GM12864 (cell line): ENCODE results near the gene WDR48.

Source experiments
- DNase-seq: peaks from one replicate; pipeline ENCODE4 v3.0.0-alpha.2; 2011; ENCODE audit warnings: low read depth
- H3K4me3 ChIP-seq: 2 replicates; pipeline ENCODE4 v1.5.1; 2011; ENCODE audit warnings: mild to moderate bottlenecking, low read depth, low read length, control low read depth
- TF ChIP-seq, protein P1 (sequence below): IDR thresholded peaks from 2 replicates; pipeline ENCODE4 v1.5.1; 2011; ENCODE audit warnings: low read depth, mild to moderate bottlenecking, moderate library complexity, low read length, control low read depth, inconsistent platforms; ENCODE audit errors: missing control alignments

WDR48 gene

DNA sequence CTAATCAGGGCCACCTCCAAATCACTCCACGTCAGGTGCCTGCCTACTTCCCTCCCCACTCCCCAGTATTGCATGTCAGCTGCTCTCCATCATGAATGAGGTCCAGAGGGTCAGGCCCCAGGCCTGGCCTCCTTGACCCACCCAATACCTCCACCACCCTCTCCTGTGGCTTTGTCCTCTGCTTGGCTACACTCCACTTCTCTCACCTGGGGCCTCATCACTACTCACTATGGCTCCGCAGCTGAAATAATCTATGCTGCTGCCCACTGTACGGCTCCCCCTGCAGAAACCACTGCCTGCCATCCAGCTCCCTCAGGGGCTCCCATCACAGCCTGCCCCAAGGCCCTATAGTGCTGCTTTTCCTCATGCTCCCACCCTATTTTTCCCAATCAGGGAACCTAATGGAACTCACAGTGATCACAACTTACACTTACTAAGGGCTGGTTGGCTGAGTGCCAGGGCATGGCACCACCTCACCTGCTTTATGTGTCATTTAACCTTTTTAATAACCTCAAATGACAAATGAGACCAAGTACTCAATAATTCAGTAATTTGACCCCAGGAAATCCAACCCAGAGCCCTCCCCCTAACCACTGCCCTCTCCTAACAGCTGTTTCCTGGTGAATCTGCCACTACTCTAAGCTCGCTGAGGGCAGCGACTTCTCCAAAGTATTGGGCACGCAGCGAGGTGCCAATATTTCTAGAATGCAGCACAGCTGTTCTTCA lies 53.3 kb downstream of the WDR48 start:
- DNase-seq: no peak

DNA sequence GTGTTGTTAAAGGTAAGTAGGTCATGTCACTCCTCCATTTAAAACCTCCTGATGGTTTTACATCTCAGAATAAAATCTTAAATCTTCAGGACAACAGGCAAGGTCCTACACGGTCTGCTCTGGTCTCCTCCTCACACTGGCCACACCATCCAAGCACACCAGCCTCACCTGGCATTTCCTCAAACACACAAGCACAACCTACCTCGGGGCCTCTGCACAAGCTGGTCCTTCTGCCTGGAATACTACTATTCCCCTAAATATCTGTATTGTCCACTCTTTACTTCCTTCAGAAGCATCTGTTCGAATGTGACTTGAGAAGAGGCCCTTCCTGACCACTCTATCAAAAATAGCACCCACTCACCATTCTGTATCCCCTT lies 53.9 kb downstream of the WDR48 start:
- TF ChIP-seq, protein P1, sequence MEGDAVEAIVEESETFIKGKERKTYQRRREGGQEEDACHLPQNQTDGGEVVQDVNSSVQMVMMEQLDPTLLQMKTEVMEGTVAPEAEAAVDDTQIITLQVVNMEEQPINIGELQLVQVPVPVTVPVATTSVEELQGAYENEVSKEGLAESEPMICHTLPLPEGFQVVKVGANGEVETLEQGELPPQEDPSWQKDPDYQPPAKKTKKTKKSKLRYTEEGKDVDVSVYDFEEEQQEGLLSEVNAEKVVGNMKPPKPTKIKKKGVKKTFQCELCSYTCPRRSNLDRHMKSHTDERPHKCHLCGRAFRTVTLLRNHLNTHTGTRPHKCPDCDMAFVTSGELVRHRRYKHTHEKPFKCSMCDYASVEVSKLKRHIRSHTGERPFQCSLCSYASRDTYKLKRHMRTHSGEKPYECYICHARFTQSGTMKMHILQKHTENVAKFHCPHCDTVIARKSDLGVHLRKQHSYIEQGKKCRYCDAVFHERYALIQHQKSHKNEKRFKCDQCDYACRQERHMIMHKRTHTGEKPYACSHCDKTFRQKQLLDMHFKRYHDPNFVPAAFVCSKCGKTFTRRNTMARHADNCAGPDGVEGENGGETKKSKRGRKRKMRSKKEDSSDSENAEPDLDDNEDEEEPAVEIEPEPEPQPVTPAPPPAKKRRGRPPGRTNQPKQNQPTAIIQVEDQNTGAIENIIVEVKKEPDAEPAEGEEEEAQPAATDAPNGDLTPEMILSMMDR: no peak
- no peak for DNase-seq
- H3K4me3 ChIP-seq: no peak overlapping the region

More for the DNA sequence above, 53.3 kb downstream of the WDR48 start:
- H3K4me3 ChIP-seq: no peak overlapping the region
- TF ChIP-seq, protein P1: no peak

DNA sequence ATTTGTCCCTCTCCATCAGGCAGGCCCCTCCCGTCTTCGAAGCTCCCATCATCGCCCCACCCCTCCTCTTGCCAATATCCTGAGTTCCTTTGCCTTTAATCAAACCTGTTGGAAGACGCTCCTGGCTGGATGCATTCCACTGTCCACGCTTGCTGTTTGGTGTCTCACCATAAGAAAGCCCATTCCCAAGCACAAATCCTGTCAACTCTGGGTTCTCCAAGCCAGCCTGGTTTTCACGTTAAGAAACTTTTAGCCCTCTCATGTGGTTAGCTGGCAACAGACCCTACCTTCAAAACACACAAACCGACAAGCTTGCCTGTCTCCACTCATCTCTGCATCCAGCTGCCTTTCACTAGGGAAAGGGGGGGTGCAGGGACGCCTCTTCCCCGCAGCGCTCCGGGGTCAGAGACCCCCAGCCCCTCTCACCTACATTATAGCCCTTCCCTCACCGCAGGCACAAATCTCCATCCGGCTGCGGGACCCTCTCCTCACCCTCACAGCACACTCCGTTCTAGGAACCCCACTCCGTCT lies 54.5 kb downstream of the WDR48 start:
- TF ChIP-seq, protein P1: no peak
- DNase-seq: no peak
- peak overlapping the region; percentile 88 for H3K4me3 ChIP-seq

DNA sequence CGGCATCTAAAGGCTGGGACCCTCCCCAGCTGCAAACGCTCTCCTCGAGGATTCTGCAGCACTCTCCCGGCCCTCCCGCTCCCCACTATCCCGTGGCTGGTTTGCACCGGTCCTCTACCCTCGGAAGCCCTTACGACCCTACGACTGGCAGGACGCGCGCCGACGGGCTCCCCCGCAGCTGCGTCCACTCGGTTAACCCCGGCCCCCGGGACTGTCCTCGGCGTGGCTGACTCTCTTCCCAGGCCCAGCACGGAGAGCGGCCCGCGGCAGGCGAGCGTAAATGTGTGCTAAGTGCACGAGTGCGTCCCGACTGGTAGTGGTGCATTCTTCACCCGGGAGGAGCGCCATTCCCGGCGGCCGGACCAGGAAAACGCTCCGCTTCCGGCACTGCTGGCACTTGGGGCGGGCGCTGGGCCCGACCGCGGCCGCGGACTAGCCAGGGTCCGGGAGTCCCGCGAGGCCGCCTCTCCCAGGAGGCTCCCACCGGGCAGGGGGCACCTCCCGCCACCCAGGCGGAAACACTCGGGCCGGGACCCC lies 55.1 kb downstream of the WDR48 start:
- peak overlapping the region; percentile 88 for H3K4me3 ChIP-seq
- TF ChIP-seq, protein P1: no peak

DNA sequence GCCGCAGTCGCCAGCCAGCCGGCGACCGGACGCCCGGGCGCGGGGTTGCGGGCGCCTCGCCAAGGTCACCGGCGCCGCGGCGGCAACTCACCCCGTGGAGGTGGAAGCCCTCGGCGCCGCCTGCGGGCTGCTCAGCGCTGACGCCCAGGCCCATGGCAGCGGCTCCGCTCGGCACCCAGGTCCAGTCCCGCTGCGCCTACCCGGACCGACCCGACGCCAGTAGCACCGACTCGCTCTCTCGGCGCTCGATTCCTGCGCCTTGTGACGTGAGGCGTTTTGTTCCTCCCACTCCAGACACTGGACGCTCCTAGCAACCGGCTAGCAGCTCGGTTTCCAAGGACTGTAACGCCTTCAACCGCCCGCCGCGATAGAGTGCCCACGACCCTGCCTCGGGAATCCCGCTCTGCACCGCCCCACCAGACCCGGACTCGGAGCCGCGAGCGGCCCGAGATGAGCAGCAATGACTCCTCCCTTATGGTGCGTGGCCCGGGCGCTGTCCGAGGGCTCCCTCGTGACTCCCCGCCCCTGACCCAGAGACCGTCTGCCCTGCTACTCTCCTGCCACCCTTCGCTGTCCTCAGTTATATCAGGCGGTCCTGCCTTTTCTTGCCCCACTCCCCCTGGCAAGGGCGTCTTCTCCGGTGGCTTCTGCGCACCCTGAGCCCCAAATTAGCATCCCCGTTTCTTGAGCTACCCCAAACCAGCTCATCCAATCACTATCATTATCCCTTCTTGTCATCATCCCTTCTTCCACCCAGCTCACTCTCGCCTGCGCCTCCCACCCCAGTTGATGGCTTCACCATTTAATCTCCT lies 55.8 kb downstream of the WDR48 start, which contains the start of the genes GORASP1 and TTC21A:
TSS of gene GORASP1 (minus strand) at position 240 of the 812 bp plus-strand sequence. CDS start at position 154, 86 bp downstream.
TSS of gene TTC21A (plus strand) at position 293 of the 812 bp plus-strand sequence. CDS start at position 451, 158 bp downstream.
- TF ChIP-seq, protein P1: no peak
- DNase-seq: no peak
- peak within 1 kb of the TSS; percentile 88 for H3K4me3 ChIP-seq

More for the DNA sequence above, 55.1 kb downstream of the WDR48 start:
- DNase-seq: no peak

DNA sequence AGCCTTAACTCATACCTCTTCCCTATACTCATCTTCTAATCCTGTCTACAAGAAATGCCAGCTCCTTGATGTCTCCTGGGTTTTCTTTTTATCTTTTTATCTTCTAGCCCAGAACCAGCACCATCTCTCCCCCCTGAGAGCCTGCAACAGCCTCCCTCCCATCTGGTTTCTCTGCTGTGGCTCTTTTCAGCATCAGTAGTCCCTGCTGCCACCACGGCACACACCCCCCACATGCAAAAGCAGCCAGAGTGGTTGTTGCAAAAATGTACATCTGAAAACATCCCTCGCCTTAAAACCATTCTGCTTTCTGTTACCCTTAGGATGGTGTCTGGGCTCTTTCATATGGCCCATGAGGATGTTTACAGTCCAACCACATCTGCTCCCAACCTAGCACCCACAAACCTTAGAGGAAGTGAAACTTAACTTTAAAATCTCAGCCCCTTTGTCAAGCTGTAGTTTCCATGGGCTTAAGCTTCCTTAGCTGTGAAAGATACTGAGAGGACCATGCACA lies 56.4 kb downstream of the WDR48 start:
- peak overlapping the region; percentile 88 for H3K4me3 ChIP-seq
- TF ChIP-seq, protein P1: no peak
- peak; percentile 87 for DNase-seq
